Esophagus muscularis mucosa (tissue), 3 donors: Measurements from ENCODE around the gene NUP210.

ENCODE experiments used
- POLR2A ChIP-seq: fragments of 450-650 bp; IDR thresholded peaks from one replicate; pipeline ENCODE4 v1.6.1; 2017; ENCODE audit warnings: antibody characterized with exemption, moderate library complexity, mild to moderate bottlenecking, low read depth
- TF ChIP-seq, protein P1 (sequence below), 3 experiments: fragments of 200-600 bp in 2 of 3; fragments of 450-650 bp in 1 of 3; sonication (generic) in 2 of 3; IDR thresholded peaks; one replicate each; pipeline ENCODE4 v1.5.1; 2017 to 2019; ENCODE audit warnings: antibody characterized with exemption in 3 of 3, mild to moderate bottlenecking in 2 of 3, moderate library complexity in 1 of 3

DNA sequence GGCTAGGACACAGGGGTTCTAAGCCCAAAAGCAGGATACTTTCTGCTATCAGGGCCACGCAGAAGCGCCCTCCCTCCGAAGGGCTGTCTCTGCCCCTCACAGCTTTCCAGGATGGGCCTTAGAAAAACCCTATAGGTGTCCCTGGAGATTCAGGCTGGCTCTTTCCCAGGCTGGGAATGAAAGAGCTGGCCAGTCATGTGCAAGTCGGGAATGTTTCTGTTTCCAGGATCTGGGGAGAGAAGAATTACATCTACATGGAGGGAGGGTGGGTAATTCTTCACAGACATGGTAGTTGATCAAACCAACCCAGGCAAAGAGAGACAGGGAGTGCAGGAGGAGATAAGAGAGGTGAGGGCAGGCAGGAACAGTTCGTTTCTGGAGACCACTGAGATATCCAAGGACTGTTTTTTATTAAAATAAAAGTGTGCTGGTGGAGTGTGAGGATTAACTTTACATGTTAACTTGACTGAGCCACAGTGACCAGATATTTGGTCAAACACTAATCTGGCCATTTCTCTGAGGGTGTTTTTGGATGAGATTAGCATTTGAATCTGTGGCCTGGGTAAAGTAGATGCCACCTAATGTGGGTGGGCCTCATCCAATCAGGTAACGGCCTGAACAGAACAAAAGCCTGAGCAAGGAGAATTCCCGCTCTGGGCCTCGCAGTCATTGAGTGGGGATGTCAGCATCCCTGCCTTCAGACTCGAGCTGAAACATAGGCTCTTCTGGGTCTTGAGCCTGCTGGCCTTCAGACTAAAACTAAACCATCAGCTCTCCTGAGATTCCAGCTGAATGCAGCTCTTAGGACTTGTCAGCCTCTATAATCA lies 15.3 kb downstream of the NUP210 start:
- TF ChIP-seq, protein P1, sequence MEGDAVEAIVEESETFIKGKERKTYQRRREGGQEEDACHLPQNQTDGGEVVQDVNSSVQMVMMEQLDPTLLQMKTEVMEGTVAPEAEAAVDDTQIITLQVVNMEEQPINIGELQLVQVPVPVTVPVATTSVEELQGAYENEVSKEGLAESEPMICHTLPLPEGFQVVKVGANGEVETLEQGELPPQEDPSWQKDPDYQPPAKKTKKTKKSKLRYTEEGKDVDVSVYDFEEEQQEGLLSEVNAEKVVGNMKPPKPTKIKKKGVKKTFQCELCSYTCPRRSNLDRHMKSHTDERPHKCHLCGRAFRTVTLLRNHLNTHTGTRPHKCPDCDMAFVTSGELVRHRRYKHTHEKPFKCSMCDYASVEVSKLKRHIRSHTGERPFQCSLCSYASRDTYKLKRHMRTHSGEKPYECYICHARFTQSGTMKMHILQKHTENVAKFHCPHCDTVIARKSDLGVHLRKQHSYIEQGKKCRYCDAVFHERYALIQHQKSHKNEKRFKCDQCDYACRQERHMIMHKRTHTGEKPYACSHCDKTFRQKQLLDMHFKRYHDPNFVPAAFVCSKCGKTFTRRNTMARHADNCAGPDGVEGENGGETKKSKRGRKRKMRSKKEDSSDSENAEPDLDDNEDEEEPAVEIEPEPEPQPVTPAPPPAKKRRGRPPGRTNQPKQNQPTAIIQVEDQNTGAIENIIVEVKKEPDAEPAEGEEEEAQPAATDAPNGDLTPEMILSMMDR (IDR thresholded peaks at IDR 0.05): no peak
- TF ChIP-seq POLR2A: no peak
